SH-SY5Y (cell line): ENCODE measurements around the gene TMEM87B.

Experiments
- GATA2 ChIP-seq: IDR thresholded peaks from 2 replicates; pipeline ENCODE4 v1.6.1; 2011; ENCODE audit warnings: mild to moderate bottlenecking, low read depth, low read length
- GATA3 ChIP-seq: IDR thresholded peaks from 2 replicates; pipeline ENCODE4 v1.6.1; 2011; ENCODE audit warnings: low read depth, mild to moderate bottlenecking, low read length, moderate library complexity

Gene TMEM87B

GRCh38 chr2:112134120-112134519 lies 79.1 kb downstream of the TMEM87B start:
- TF ChIP-seq GATA3 (no peak), GATA2 (no peak)

- TF ChIP-seq GATA3 (no peak), GATA2 (no peak)
Observed at GRCh38 chr2:112136096-112136495, 81.0 kb downstream of the TMEM87B start.

GRCh38 chr2:112137516-112138158 lies 82.6 kb downstream of the TMEM87B start:
- TF ChIP-seq GATA3 (no peak), GATA2 (no peak)

GRCh38 chr2:112138159-112139032 lies 83.3 kb downstream of the TMEM87B start, which contains the start of gene FBLN7:
Gene FBLN7 (plus strand): TSS chr2:112138385. CDS start chr2:112138656, 271 bp downstream.
- TF ChIP-seq GATA3 (no peak), GATA2 (no peak)

GRCh38 chr2:112140205-112140802 lies 85.2 kb downstream of the TMEM87B start:
- TF ChIP-seq GATA3 (no peak), GATA2 (no peak)

- TF ChIP-seq GATA3 = no peak
- TF ChIP-seq GATA2 = no peak
Observed at GRCh38 chr2:112140899-112141625, 86.0 kb downstream of the TMEM87B start.

- TF ChIP-seq GATA2 (no peak), GATA3 (no peak)
Observed at GRCh38 chr2:112141626-112142007, 86.5 kb downstream of the TMEM87B start.

GRCh38 chr2:112142525-112143078 lies 87.5 kb downstream of the TMEM87B start:
- TF ChIP-seq GATA3 = no peak
- no peak for TF ChIP-seq GATA2

- TF ChIP-seq GATA3 (no peak), GATA2 (no peak)
Observed at GRCh38 chr2:112143150-112143549, 88.1 kb downstream of the TMEM87B start.

GRCh38 chr2:112144966-112145365 lies 89.9 kb downstream of the TMEM87B start:
- TF ChIP-seq GATA2 (no peak), GATA3 (no peak)

- no peak for TF ChIP-seq GATA3
- no peak for TF ChIP-seq GATA2
Observed at GRCh38 chr2:112147382-112148168, 92.5 kb downstream of the TMEM87B start.

- TF ChIP-seq GATA3 (no peak), GATA2 (no peak)
Observed at GRCh38 chr2:112148477-112148876, 93.4 kb downstream of the TMEM87B start.

GRCh38 chr2:112149194-112149593 lies 94.1 kb downstream of the TMEM87B start:
- TF ChIP-seq GATA2 (no peak), GATA3 (no peak)
